Measurements from ENCODE around the gene FAT2. TPM values are rescaled to one million over a fixed set of nuclear protein-coding genes. Genes with fewer than 3 reads are reported as not detected.

Gene FAT2, protein sequence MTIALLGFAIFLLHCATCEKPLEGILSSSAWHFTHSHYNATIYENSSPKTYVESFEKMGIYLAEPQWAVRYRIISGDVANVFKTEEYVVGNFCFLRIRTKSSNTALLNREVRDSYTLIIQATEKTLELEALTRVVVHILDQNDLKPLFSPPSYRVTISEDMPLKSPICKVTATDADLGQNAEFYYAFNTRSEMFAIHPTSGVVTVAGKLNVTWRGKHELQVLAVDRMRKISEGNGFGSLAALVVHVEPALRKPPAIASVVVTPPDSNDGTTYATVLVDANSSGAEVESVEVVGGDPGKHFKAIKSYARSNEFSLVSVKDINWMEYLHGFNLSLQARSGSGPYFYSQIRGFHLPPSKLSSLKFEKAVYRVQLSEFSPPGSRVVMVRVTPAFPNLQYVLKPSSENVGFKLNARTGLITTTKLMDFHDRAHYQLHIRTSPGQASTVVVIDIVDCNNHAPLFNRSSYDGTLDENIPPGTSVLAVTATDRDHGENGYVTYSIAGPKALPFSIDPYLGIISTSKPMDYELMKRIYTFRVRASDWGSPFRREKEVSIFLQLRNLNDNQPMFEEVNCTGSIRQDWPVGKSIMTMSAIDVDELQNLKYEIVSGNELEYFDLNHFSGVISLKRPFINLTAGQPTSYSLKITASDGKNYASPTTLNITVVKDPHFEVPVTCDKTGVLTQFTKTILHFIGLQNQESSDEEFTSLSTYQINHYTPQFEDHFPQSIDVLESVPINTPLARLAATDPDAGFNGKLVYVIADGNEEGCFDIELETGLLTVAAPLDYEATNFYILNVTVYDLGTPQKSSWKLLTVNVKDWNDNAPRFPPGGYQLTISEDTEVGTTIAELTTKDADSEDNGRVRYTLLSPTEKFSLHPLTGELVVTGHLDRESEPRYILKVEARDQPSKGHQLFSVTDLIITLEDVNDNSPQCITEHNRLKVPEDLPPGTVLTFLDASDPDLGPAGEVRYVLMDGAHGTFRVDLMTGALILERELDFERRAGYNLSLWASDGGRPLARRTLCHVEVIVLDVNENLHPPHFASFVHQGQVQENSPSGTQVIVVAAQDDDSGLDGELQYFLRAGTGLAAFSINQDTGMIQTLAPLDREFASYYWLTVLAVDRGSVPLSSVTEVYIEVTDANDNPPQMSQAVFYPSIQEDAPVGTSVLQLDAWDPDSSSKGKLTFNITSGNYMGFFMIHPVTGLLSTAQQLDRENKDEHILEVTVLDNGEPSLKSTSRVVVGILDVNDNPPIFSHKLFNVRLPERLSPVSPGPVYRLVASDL (N-terminal part only)
- total RNA-seq = under 0.01 TPM in 1 of 2 replicates, not detected in the other

GRCh38 chr5:151591144-151591819 is at the start of gene FAT2:
Gene FAT2, minus strand, starts transcription at chr5:151591331. Its CDS starts 22,400 bp downstream, at chr5:151568931.

Other genes with a start within 250 kb of the FAT2 start
- gene SLC36A2, start 243.8 kb downstream of the FAT2 start, total RNA-seq = not detected in 2 replicates
- 7.2 and 8.5 TPM in 2 replicates for gene SLC36A1, start 143.7 kb downstream of the FAT2 start, total RNA-seq
- 932 and 1,783 TPM in 2 replicates for gene SPARC, start 95.6 kb upstream of the FAT2 start, total RNA-seq
- 44.8 and 54.9 TPM in 2 replicates for gene ATOX1, start 167.3 kb upstream of the FAT2 start, total RNA-seq
- 328 and 332 TPM in 2 replicates for gene G3BP1, start 180.6 kb upstream of the FAT2 start, total RNA-seq

All from thoracic aorta endothelial cell (primary cell).